Sciatic nerve (tissue), 2 donors: Measurements from ENCODE around the gene SACM1L. TPM values are rescaled to one million over a fixed set of nuclear protein-coding genes. Genes with fewer than 3 reads are reported as not detected.
"Not testable (repeated sequence)": the region's sequence is repeated elsewhere in the genome, so short reads cannot be mapped to it uniquely, and the experiment has no call there.

Experiments
- ATAC-seq: fragments of 200-7000 bp; cut with Tn5 transposase; one replicate; pipeline ENCODE4 v1.9.1; 2020; ENCODE audit warnings: mild to moderate bottlenecking, moderate library complexity
- DNase-seq: peaks from one replicate; pipeline ENCODE4 v3.0.0-alpha.2; 2020; ENCODE audit warnings: low spot score
- intact Hi-C: fragments of 100-400 bp; cut with DNase I; formaldehyde crosslinking; loops from one replicate; pipeline ENCODE4 v1.14.2; 2022
- total RNA-seq: library from RNA; stranded (reverse); fragmentation: NEBNext Ultra II Directional; extraction: Animal tissue kit (Norgen Biotek cat#: 25700); gene quantifications from one replicate; pipeline ENCODE4 v1.2.1, GENCODE V29; 2021
- donor health status: DM: no; HTN: no; CAD: no.
- donor health status: DM: no; HTN: no; CAD: no.

Gene SACM1L
- total RNA-seq, 1 donor from 2014 or later, result 66.0 TPM

DNA sequence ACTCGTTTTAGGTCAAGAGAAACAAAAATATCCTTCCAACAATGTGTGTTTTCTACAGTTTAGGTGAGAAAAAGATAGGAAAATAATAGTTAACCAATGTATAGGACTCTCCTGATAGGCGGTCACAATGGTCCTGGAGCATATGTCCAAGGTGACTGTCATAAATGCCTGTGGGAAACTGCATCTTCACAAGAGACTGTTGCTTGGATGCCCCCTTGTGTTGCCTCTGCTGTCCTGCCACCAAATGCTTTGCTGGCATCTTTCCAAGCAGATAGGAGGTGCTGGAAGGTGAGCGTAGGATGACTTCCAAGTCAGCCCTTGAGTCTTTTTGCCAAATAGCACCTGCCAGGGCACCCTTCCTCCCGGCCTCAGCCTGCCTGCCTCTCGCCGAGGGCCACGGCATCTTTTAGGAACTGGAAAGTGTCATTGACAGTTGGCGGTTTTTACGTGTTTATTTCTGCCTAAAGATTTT is 24.1 kb upstream of the SACM1L start:
- DNase-seq, result no peak
- ATAC-seq, result no peak
- intact Hi-C loops, result no loop called here

DNA sequence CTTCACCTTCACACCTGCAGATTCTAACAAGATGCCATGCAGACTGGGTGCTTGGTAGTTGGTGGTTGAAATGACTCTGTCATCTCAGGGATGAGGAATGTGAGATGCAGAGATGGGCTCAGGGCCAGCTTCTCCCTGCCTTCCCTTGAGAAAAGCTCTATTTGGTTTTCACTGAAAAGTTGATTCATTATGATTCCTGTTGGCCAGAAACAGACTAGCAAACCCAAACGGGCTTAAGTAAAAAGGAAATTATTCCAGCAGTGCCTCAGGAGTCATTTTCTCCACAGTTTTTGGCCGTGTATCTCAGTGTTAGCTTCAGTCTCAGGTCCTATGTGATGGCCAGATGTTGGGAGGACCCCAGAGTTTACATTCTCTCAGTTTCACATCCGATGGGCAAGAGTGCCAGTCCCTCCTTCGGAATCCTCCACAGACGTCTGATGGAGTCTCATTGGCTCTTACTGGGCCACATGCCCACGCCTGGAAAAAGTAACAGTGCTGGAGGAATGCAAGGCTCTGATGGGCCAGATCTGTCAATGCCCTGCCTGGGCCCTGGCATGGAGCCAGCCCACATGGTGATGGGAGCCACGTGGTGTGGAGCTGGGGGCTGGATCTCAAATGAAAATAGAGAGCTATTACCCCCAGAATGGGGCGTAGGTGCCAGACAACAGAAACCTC is 22.3 kb upstream of the SACM1L start:
- DNase-seq, result peak; percentile 78
- intact Hi-C loops, result no loop called here
- no peak for ATAC-seq

DNA sequence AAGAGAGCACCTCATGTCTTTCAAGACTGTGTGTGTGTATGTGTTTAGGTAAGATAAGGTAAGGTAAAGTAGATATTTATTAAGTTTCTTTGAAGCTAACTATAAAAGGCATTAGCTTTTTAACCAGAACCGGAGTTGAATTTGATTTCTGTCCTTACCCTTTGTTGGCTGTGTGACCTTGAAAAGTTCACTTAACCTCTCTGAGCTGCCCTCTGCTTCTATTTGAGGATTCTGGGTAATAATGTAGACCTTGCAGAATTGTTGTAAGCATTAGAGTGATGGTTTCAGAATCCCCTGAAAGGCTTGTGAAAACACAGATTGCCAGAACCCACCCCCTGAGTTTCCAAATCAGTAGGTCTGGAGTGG is 21.6 kb upstream of the SACM1L start:
- intact Hi-C loops, result no loop called here
- ATAC-seq, result no peak
- no peak for DNase-seq

DNA sequence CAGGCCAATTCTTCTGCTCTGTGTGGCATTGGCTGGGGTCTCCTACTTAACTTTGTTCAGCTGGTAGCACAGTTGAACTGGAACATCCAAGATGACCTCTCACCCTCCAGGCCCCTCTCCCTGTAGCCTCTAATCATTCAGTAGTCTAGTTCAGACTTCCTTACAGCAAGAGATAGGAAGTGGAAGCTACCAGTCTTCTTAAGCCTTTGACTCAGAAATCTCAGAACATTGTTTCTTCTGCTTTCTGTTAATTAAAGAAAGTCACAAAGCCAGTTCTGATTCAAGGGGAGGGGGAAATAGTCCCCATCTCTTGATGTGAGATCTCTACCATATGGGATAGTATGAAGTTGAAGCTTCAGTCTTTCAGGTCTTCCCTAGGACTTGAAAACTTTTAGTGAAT is 18.8 kb upstream of the SACM1L start:
- intact Hi-C loops, result no loop called here
- no peak for ATAC-seq
- no peak for DNase-seq

DNA sequence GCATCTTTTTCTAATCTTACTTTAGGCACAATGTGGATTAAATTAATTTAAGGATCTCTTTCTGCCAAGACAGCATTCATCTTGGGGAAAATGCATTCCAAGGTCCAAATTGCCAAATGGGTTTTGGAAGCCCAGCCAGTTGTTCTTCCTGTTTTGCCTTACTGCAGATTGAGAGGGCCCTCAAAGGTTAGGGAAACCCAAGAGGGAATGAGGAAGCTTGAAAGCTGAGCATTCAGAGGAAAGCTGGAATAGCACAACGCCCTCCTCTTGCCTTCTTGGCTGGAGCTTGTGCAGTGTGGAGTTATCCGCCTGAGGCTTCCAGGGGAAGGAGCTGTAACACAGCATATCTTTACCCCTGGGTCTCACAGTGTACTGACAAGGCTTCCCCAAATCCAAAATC is 18.2 kb upstream of the SACM1L start:
- peak; percentile 91 for ATAC-seq
- intact Hi-C loops, result no loop called here
- no peak for DNase-seq

DNA sequence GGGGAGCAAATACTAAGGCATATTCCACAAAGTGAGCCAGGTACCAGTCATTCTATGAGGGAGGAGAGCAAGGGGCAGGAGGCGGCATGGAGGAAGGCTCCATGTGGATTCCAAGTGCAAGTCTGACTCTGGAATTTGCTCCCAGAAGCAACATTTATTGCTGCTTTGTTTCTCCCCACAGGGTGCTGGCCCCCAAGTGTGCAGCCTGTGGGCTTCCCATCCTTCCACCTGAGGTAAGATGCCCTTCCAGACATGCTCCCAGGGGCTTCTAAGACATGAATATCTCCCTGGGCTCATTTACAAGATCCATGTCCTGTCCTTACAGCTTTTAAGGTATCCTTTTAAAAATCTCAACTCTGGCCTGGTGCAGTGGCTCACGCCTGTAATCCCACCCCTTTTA is 15.9 kb upstream of the SACM1L start:
- DNase-seq, result no peak
- intact Hi-C loops, result no loop called here
- ATAC-seq, result no peak

DNA sequence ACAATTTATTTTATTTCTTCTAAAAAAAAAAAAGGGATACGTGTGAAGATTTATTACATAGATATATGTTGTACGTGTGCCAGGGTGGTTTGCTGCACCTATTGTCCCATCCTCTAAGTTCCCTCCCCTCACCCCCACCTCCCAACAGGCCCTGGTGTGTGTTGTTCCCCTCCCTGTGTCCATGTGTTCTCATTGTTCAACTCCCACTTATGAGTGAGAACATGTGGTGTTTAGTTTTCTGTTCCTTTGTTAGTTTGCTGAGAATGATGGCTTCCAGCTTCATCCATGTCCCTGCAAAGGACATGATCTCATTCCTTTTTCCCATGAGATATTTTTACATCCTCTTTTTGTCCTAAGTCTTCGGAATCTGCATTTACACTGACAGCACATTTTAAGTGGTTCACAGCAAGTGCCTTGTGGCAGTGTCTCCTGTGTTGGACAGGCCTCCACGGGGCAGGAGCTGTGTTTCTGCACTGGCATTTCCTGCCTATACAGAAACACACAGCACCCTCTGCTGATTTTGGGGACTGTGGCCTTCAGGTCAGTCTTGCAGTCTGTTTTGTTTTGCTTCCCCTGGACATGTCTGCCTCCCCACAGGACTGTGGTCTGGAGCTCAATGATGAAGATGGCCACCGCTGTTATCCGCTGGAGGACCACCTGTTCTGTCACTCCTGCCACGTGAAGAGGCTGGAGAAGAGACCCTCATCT is 12.7 kb upstream of the SACM1L start:
- no peak for DNase-seq
- intact Hi-C loops, result no loop called here
- ATAC-seq, result peak; percentile 55

DNA sequence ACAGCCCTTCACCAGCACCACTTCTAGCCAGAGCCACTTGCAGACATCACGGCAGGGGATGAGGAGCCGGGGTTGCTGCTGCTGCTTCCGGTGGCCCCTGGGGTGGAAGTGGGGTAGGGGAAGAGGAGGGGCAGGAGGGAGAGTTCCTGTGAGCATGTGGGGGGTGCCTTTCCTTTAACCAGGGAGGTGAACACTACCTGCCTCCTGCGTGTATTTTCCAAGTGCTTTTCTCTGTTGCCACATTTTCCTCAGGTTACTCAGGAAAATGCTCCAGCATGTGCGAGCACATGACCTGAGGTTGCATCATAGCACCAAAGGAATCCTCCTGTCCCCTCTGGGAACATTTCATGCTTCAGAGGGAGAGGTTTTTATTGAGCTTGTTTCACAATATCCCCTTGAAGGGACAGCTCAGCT is 12.2 kb upstream of the SACM1L start:
- DNase-seq, result no peak
- ATAC-seq, result peak; percentile 81
- intact Hi-C loops, result no loop called here

DNA sequence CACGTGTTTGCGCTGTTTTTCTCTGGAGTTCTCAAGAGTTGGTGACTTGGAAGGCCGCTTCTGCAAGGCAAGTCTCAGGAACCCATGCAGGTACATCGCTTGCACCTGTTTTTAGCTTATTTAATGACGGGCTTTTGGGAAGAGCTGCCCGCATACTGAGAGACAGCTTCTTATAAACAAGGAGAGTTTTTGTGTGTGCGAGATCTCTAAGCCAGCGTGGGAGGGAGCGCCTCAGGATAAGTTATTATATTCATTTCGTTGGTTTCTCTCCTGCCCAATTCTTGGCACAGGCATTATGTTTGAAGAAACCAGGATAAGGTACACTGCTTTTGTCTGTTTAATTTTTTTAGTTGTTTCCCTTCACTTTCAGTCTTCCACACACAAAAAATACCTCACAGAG is 11.4 kb upstream of the SACM1L start:
- ATAC-seq, result no peak
- intact Hi-C loops, result no loop called here
- no peak for DNase-seq

DNA sequence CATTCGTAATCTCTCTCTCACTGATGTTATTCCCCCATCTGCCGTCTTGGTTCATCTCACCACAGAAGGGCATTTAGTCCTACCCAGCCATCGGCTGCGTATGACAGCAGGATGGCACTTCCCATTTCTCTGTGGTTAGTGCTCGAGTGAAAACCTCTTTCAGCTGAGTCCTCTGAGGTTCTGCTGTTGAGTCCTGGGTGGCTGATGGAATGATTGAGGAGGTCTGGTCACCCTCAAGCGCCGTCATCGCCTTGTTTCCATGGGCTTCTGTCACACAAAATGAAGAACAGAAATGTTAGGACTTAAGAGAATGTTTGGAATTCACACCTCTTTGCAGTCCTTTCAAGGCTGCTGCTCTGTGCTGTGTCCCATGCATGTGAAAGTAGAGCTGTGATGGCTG is 9.4 kb upstream of the SACM1L start:
- intact Hi-C loops, result no loop called here
- DNase-seq, result no peak
- no peak for ATAC-seq

DNA sequence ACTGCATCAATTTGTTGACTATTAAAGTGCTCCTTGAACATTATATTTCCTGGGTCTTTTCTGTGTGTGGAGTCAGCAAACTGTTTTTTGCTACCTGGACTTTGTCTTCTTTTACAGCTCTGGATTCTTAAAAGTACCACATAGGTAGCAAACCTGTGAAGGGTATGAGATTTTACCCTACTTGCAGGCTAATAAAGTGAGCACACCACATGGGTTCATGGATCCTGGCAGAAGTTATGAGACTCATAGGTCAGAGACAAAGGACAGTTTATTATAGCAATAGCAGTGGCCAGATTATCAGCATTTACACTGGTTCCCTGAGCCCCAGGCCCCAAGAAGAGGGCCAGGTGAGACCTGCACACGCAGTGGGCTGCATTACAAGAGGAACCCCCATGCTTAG is 8.0 kb upstream of the SACM1L start:
- DNase-seq (no peak), ATAC-seq (no peak)
- intact Hi-C loops, result no loop called here

DNA sequence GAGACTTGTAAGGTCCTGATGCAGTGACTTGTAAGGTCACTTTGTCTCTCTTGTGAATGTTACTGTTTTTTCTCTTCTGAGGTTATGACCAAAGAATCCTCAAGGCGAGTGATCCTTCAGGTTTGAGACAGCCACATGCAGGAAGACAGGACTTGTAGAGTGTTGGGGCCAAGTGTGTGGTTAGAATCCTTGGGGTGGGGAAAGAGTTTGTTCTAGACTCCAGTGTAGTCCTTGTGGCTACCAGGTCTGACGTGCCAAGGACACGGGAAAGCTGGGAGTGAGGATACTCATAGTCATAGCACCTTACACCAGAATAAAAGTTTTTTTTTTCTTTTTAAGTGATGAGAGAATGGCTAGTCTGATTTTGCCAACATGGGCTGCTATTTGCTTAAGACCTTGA is 7.3 kb upstream of the SACM1L start:
- no peak for ATAC-seq
- intact Hi-C loops, result no loop called here
- no peak for DNase-seq

DNA sequence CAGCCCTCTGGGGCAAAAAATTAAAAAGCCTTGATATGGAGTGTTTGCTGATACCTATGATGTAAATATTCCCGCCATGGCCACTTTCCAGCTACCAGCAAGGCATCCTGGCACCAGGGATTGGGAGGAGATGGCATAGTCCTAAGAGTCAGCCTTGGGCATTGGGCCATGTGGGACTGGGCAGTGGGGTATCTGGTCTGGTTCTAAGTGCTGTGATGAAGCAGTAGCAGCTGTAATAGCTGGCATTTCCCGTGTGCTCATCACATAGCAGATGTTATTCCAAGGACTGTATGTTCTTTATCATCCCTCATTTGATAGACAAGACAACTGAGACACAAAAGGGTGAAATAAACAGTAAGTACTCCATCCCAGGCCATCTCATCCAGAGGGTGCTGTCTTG is 6.9 kb upstream of the SACM1L start:
- intact Hi-C loops, result no loop called here
- ATAC-seq (peak; percentile 14), DNase-seq (no peak)

DNA sequence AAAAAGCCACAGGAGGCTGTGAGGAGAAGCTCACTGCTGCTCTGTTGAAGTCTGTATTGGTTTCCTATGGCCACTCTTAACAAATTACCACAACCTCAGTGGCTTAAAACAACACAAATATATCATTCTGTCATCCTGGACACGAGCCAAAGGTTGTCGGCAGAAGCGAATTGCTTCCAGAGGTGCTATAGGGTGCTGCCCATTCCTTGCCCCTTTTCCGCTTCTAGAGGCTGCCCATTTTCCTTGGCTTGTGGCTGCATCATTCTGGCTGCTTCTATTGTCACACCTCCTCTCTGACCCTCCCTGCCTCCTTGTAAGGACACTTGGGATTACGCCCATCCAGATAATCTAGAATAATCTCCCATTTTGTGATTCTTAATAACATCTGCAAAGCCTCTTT is 6.4 kb upstream of the SACM1L start:
- DNase-seq (no peak), ATAC-seq (no peak)
- intact Hi-C loops, result no loop called here

DNA sequence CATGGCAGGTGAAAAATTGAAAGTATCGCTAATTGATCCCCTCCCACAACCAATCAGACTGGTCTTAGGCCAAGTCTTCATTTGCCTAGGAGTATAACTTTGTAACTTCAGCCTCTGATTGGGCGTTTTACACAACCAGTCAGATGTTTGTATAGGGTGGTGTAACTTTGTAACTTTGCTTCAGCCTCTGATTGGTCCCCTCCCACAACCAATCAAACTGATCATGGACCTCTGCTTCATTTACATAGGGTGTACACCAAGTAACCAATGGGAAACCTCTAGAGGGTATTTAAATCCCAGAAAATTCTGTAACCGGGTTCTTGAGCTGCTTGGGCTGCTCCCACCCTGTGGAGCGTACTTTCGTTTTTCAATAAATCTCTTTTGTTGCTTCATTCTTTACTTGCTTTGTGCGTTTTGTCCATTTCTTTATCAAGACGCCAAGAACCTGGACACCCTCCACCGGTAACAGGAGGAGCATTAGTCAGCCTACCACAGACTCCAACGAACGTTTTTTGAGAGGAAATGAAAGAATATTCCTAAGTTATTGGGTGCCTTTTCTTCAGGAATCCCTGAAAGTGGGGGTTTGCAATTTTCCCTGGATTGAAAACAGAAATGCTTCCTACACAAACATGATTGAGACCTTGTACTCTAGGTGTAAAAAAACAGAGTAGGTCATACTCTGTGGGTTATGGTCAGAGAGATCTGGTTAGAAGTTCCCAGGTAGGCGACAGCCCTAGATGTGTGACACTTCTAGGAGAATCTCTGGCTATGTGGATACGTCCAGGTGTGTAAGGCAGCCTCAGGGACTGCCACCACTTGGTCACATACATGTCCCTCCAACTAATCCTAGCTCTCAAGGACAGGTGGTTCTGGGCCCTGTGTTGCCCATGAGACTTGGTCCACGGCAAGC is 5.5 kb upstream of the SACM1L start:
- ATAC-seq (no peak), DNase-seq (no peak)
- intact Hi-C loops, result no loop called here

DNA sequence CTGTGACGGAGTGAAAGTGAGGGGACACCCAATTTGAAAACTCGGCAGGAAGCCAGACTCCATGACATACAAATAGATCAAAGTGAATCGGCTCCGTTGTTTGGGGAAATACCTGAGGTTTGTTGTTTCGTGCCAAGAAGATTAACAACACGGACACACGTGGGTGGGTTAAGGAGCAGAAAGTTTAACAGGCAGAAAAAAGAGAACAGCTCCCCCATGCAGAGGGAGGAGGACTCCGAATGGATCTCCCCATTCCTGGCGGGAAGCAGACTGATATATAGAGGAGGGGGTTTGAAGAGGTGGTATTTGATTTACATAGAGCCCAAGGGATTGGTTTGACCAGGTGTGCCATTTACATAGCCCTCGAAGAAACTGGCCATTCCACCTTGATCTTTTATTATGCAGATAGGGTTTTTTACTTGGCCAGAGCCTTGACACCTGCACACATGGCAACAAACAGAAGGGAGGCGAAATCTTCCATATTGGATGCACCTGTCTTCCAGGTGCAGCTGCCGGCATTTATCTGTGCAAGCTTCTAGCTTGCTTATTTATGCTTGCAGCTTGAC is 4.8 kb upstream of the SACM1L start:
- DNase-seq, result no peak
- intact Hi-C loops, result no loop called here
- no peak for ATAC-seq

DNA sequence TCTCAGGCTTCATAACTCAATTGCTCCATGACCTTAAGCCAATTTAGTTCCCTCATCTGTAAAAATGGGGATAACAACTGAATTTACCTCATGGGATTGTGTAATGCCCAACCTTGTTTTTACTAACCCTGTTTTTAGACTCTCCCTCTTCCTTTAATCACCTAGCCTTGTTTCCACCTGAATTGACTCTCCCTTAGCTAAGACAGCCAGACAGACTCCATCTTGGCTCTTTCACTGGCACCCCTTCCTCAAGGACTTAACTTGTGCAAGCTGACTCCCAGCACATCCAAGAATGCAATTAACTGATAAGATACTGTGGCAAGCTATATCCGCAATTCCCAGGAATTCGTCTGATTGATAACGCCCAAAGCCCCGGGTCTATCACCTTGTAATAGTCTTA is 3.5 kb upstream of the SACM1L start:
- intact Hi-C loops, DNase-seq, ATAC-seq: not testable (repeated sequence)

DNA sequence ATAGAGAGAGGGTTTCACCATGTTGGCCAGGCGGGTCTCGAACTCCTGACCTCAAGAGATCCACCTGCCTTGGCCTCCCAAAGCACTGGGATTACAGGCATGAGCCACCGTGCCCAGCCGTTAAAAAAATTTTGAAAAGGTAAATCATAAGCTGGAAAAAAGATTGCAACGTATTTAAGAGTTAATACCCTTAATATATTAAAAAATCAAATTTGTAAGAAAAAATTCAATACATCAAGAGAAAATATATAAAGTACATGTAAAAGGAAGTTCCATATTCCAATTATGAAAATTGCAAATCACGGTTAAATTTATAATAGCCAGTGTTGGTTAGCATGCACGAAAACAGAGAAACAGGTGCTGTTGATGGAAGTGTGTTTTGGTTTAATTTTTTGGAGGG is 2.3 kb upstream of the SACM1L start:
- DNase-seq (no peak), ATAC-seq (no peak)
- intact Hi-C loops, result no loop called here

DNA sequence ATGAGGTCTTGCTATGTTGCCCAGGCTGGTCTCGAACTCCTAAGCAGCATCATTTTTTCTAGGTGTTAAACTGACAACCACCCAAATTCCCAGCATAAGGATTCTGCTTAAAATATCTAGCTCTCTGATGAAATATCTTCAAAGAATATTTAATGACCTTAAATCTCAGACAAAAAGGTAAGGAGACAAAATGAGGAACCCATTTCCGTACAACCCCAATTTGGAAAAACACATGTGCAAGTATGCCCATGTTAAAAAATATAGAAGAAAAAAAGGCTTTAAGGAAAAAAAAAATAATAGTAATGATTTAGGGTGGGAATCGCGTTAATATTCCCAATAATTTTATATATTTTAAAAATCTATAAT is 1.4 kb upstream of the SACM1L start:
- DNase-seq, result no peak
- no peak for ATAC-seq
- intact Hi-C loops, result no loop called here
